ENCODE data around the gene UBL3.

UBL3 gene

GRCh38 chr13:29856426-29856825 is 6.0 kb upstream of the UBL3 start:
- DNase-seq (ENCODE audit: low spot score), result no peak

DNA sequence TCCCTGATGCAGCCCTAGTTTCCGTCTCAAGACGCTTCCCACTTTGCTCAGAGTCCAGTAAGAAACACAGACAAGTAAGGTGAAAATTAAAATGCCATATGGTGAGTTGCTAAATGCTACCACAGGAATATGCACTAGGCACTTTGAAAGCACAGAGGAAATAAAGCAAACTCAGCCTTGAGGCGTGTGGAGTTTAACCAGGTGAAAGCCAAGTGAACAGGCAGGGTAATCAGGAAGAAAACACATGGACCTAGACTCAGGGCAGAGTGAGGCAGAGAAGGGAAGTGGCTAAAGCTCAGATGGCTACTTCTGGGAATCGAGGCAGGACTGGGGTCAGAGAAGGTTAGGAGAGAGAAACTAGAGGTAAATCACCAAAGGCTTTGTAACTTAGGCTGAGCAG is 5.4 kb upstream of the UBL3 start:
- no peak for DNase-seq (ENCODE audit: low spot score)

DNA sequence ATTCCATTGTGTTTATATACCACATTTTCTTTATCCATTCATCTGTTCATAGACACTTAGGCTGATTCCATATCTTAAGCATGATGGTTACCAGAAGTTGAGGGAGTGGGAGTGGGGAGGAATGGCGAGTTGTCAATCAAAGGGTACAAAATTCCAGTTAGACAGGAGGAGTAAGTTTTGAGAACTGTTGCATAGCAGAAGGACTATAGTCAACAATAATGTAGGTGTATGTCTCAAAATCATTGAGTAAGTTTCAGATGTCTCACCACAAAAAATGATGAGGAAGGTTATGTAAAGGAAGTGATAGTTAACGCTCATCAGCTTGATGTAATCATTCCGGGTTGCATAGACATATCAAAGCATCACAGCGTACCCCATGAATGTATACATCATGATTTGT is 4.6 kb upstream of the UBL3 start:
- DNase-seq (ENCODE audit: low spot score), result no peak

GRCh38 chr13:29853131-29853530 is 2.7 kb upstream of the UBL3 start:
- no peak for DNase-seq (ENCODE audit: low spot score)

DNA sequence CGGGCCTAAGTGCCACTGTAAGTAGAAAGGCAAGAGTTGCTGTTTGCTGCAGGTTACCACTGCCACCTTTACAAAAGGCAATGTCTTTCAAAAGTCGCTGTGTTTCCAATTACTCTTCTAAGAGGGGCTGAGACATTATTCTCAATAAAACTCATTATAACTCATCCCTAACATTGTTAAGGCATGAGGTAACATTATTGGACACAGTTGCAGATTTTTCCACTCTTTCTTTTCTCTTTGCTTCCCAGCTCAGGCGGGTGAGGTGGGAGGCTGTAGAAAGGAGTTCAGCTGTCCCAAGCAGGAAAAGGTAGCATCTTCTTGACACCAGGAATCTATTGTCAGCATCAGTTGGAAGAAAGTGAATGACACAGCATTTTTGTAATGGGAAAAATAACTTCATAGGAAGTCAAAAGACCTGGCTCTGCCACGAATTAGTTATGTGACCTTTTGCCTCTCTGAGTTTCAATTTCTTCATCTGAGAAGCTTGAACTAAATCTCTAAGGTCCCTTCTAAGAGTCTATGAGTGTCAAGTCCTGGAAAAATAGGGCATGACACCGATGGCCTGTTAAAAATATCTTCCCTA is 2.1 kb upstream of the UBL3 start:
- no peak for DNase-seq (ENCODE audit: low spot score)

- peak; percentile 77 for DNase-seq (ENCODE audit: low spot score)
Measured at GRCh38 chr13:29849731-29850212, 645 bp downstream of the UBL3 start.

- DNase-seq (ENCODE audit: low spot score), result no peak
Measured at GRCh38 chr13:29849071-29849631, 1.3 kb downstream of the UBL3 start.

DNA sequence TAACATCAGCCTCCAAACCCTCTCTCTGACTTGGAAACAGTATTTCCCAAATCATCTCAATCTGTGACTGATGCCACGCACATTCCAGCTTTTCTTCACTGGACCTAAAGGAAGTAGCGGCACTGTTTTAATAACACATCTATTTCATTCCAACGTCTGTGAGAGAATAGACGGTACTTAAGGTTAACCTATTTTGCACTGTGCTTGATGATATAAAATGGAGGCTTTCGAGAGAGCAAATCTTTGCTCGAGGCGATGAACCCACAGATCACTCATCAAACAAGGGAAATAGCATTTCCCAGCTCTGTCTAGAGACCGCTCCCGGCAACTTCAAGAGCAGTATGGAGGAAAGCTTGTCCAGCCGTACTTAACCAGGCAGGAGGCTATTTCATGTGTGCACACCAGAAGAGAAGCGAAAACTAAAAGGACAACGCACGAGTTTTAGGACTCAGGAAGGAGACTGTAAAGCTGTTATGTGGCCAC is 2.9 kb downstream of the UBL3 start:
- DNase-seq (ENCODE audit: low spot score), result no peak

DNA sequence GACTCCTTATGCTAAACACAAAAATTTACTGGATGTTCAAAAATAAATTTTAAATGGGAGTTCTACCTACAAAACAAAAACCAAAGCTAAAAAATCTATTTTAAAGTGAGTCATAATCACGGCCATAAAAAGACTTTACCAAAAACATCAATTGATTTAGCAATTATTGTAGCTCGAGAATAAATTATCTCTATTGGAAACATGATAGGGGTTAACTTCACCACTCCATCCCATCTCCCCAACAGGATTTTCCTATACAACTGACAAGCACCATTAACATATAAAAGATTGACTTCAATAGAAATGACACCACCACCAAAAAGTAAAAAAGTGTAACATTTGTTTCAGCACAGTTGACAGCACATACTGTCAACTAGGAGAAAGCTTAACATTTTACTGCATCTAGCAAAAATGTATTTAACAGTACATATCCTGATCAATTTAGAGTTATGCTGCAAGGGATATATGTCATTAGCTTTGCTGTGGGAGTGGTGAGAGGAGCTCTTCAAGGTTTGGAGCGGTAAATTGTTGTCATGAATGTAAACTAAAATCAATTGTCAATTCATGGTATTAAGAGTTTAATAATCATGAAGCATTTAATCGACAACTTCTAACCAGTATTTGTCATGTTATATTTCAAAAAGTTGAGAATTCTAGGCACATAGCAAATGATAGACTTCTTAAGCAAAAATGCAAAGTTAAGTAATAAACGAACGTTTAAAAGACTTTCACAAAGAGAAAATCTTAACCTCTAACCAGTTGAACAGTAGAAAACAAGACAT is 3.8 kb downstream of the UBL3 start:
- DNase-seq (ENCODE audit: low spot score), result no peak

- DNase-seq (ENCODE audit: low spot score), result no peak
Measured at GRCh38 chr13:29845440-29846056, 4.9 kb downstream of the UBL3 start.

DNA sequence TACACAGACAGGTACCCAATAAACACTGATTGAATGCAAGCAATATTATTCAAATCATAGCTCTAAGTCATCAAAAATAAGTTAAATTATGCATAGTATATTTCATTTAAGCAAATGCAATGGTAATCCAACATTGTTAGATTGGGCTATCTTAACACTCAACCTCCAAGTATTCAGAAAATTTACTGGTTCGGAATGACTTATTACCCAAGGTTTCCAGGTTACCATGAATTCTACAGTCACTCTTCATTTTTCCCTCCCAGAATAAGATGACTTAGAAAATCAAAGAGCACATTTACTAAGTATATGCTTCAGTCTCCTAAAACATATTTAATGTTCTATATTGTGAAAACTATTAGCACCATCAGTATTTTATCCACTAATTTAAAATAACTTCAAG is 6.0 kb downstream of the UBL3 start:
- DNase-seq (ENCODE audit: low spot score), result no peak

GRCh38 chr13:29840585-29840984 is 9.8 kb downstream of the UBL3 start:
- DNase-seq (ENCODE audit: low spot score), result no peak

- DNase-seq (ENCODE audit: low spot score), result no peak
Measured at GRCh38 chr13:29835280-29836061, 14.9 kb downstream of the UBL3 start.

DNA sequence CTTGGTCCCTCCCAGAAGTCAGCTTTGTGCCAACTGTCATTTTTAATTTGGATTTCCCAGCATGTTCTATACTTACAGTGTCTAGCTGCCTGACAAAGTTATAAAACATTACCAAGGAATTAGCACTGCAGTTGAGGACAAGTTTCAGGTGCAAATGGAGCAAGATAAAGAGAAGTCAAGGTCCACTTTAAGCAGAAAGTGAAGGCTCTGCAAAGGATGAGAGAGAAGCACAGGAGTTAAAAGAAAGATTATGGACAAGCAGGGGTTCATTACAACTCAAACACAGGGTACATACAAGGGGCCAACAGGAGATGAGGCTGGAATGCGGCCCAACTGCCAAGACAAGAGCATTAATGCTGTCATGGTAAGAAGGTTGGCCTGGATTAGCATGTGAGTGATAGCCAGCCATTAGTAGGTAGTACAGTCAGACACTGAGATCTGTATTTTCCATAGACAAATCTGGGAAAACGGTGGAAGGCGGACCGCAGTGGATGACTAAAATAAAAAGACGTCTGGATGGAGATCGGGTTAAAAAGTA is 17.6 kb downstream of the UBL3 start:
- DNase-seq (ENCODE audit: low spot score), result no peak

DNA sequence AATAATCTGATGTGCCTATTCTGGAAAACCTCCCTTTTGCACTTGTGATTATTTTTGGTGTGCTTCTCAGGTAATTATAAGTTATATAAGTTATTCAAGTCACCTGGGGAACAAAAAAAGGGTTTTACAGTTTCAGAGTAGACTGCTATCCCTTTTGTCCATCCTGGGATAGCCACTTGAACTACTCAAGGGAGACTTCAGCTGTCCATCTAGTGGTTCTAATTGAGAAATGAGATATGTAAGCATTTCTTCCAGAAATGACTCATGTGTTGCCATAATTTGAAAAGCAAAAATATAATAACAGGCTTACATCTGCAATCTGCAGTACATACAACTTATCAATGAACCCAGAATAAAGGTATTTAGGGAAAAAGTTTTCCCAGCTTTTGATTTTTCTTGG is 20.4 kb downstream of the UBL3 start:
- no peak for DNase-seq (ENCODE audit: low spot score)

DNA sequence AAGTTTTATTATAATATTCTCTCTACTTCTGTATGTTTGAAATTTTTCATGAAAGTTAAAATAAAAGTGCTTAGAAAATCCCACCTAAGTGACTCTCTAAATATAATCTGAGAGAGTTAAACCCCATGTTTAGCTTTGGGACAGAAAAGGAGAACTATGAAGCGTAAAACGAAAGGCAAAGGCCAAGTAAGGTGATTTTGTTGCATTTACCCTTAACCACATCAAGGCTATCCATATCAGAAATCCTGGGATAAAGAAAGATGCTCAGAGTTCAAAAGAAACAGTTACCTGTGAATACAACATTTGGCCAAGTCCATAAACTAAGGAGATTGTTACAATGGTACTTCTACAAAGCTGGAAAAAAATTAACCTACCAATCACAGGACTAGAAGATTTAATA is 31.3 kb downstream of the UBL3 start:
- DNase-seq (ENCODE audit: low spot score), result no peak

DNA sequence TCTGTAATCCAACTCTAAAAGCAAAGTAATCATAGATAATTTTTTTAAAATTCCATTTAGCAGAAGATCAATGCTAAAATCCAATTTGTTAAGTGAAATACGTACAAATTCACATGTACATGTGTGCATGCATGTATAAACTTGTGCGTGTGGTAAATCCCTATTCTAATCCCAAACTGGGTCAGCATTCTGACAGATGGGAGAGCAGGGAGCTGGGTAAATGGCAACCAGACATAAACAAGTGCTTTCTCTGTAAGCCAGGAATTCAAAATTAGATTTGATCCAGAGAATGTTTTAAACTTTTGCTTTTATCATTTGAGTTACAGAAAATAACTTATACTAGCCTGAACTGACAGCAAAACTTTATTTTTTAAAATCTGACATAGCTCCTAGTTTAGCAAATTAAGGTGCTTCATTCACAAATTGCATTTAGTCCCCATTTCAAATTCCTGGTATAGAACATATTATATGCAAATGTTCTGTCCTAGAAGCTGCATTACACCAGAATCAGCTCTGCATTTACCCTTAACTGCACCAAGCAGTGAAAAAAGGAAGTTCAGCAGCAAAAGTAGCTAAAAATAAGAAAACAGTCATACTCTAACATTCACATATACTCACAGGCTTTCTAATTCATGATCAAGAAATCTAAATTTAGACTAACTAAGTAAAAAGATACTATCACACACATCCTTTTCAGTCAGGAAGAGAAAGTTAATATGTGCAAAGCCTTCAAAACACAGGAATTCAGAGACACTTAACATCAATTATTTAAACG is 32.6 kb downstream of the UBL3 start:
- no peak for DNase-seq (ENCODE audit: low spot score)

- no peak for DNase-seq (ENCODE audit: low spot score)
Measured at GRCh38 chr13:29816715-29817114, 33.7 kb downstream of the UBL3 start.

GRCh38 chr13:29815336-29815735 is 35.1 kb downstream of the UBL3 start:
- DNase-seq (ENCODE audit: low spot score), result no peak

DNA sequence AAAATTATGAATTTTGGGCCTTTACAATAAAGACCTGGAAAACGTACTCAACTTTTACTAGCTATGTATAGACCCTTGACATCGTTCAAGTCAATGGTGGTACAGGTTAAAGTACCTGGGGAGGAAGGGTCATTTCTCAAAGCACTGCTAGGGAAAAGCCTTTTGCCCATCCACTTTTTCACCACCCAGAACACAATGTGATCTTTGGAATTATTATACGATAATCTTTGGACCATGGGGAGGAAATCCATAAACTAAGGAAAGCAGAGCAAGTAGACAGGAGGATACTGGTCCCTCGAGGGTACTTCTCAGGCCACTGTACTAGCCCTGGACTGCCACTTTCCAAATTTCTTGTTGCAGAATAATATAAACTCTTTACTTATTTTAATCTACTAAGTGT is 39.5 kb downstream of the UBL3 start:
- DNase-seq (ENCODE audit: low spot score), result no peak

DNA sequence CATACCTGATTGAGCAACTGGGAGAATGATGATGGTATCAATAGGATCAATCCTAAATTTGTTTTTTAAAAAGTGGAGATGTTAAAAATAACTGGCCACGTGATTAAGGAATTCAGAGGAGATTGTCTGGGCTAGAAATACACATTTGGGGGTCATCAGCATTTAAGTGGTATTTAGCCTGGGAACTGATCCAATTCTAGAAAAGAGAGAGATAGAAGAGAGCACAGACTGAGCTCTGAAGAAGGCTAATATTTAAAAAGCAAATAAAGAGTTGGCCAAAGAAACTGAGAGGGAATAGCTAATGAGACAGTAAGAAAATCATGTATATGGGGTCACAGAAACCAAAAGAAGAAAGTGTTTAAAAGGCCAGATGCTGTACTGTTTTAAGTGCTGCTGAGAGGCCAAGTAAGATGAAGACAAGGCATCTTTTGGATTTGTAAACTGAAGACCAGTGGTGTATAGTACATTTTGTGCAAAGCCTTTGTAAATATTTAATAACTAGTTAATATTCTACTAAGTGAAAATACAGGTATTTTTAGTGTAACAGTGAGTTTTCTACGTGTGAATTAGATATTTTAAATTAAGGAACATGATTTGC is 40.2 kb downstream of the UBL3 start:
- DNase-seq (ENCODE audit: low spot score), result no peak
